ENCODE measurements around the gene PRKD2.

DNA sequence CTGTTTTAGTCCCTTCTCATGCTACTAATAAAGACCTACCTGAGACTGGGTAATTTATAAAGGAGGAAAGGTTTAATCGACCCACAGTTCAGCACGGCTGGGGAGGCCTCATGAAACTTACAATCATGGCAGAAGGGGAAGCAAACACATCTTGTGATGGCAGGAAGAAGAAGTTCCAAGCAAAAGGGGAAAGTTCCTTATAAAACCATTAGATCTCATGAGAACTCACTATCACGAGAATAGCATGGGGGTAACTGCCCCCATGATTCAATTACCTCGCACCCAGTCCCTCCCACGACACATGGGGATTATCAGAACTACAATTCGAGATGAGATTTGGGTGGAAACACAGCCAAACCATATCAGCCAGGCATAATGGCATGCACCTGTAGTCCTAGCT lies 42.3 kb upstream of the PRKD2 start:
- no peak for TF ChIP-seq EZH2 (IDR thresholded peaks at IDR 0.05)
- no peak for TF ChIP-seq POLR2AphosphoS5 (IDR thresholded peaks at IDR 0.05; ENCODE audit: borderline replicate concordance, low read depth, low read length)
